Measurements from ENCODE around the gene PPP3CA.

GRCh38 chr4:101291198-101291597 lies 56.1 kb downstream of the PPP3CA start:
- TF ChIP-seq CTCF (IDR thresholded peaks at IDR 0.05) = no peak
- no peak for TF ChIP-seq POLR2A (IDR thresholded peaks at IDR 0.05)

Data from right lobe of liver (tissue), 4 donors.